Measurements from ENCODE around the gene LCP2. TPM values are rescaled to one million over a fixed set of nuclear protein-coding genes. Genes with fewer than 3 reads are reported as not detected.

LCP2 gene
- total RNA-seq, 2 donors from 2014 or later: 5.9 to 15.5 TPM

- no peak for DNase-seq
- intact Hi-C loops (cut with DNase I, micrococcal nuclease): no loop called here
- no peak for ATAC-seq
Observed at GRCh38 chr5:170301981-170302652, 4.5 kb upstream of the LCP2 start.

- no peak for ATAC-seq
- intact Hi-C loops (cut with DNase I, micrococcal nuclease): no loop called here
- no peak for DNase-seq
Observed at GRCh38 chr5:170301149-170301548, 3.6 kb upstream of the LCP2 start.

GRCh38 chr5:170300361-170301013, 2.9 kb upstream of the LCP2 start:
- no peak for DNase-seq
- ATAC-seq: no peak
- intact Hi-C loops (cut with DNase I, micrococcal nuclease): no loop called here

GRCh38 chr5:170296935-170297588, 515 bp downstream of the LCP2 start:
- DNase-seq (no peak), ATAC-seq (no peak)
- intact Hi-C loops (cut with DNase I, micrococcal nuclease): no loop called here

GRCh38 chr5:170296036-170296934, 1.3 kb downstream of the LCP2 start:
- intact Hi-C loops (cut with DNase I, micrococcal nuclease): no loop called here
- ATAC-seq (no peak), DNase-seq (no peak)

- intact Hi-C loops (cut with DNase I, micrococcal nuclease): no loop called here
- no peak for DNase-seq
- no peak for ATAC-seq
Observed at GRCh38 chr5:170294556-170294955, 3.0 kb downstream of the LCP2 start.

- no peak for ATAC-seq
Observed at GRCh38 chr5:170294057-170294456, 3.5 kb downstream of the LCP2 start.

GRCh38 chr5:170293273-170293672, 4.3 kb downstream of the LCP2 start:
- DNase-seq (peak; percentile 49 to 56), ATAC-seq (peak; percentile 49)
- intact Hi-C loops (cut with DNase I, micrococcal nuclease): no loop called here

More at GRCh38 chr5:170294057-170294456, 3.5 kb downstream of the LCP2 start:
- DNase-seq: no peak
- intact Hi-C loops (cut with DNase I, micrococcal nuclease): no loop called here

- ATAC-seq (no peak), DNase-seq (no peak)
- intact Hi-C loops (cut with DNase I, micrococcal nuclease): no loop called here
Observed at GRCh38 chr5:170292179-170293104, 5.1 kb downstream of the LCP2 start.

- intact Hi-C loops (cut with DNase I, micrococcal nuclease): no loop called here
- ATAC-seq (no peak), DNase-seq (no peak)
Observed at GRCh38 chr5:170290498-170290897, 7.1 kb downstream of the LCP2 start.

- no peak for ATAC-seq
- no peak for DNase-seq
- intact Hi-C loops (cut with DNase I, micrococcal nuclease): no loop called here
Observed at GRCh38 chr5:170289764-170290163, 7.8 kb downstream of the LCP2 start.

GRCh38 chr5:170289121-170289520, 8.5 kb downstream of the LCP2 start:
- ATAC-seq (no peak), DNase-seq (no peak)
- intact Hi-C loops (cut with DNase I, micrococcal nuclease): no loop called here

GRCh38 chr5:170288551-170288950, 9.0 kb downstream of the LCP2 start:
- no peak for DNase-seq
- intact Hi-C loops (cut with DNase I, micrococcal nuclease): no loop called here
- no peak for ATAC-seq

GRCh38 chr5:170288151-170288550, 9.4 kb downstream of the LCP2 start:
- ATAC-seq: no peak
- intact Hi-C loops (cut with DNase I, micrococcal nuclease): no loop called here

GRCh38 chr5:170287532-170287931, 10.0 kb downstream of the LCP2 start:
- ATAC-seq (no peak), DNase-seq (peak in 1 of 2 donors; percentile 48)
- intact Hi-C loops (cut with DNase I, micrococcal nuclease): no loop called here

More at GRCh38 chr5:170288151-170288550, 9.4 kb downstream of the LCP2 start:
- DNase-seq: no peak

- no peak for ATAC-seq
- intact Hi-C loops (cut with DNase I, micrococcal nuclease): no loop called here
- DNase-seq: no peak
Observed at GRCh38 chr5:170286386-170286925, 11.1 kb downstream of the LCP2 start.

GRCh38 chr5:170285181-170285580, 12.4 kb downstream of the LCP2 start:
- no peak for DNase-seq
- no peak for ATAC-seq
- intact Hi-C loops (cut with DNase I, micrococcal nuclease): no loop called here

GRCh38 chr5:170284231-170284630, 13.3 kb downstream of the LCP2 start:
- ATAC-seq: no peak
- no peak for DNase-seq
- intact Hi-C loops (cut with DNase I, micrococcal nuclease): no loop called here
